WTC11 (cell line): ENCODE results near the gene PRR5. TPM values are rescaled to one million over a fixed set of nuclear protein-coding genes. Genes with fewer than 3 reads are reported as not detected.

Experiments used
- ATAC-seq: fragments of 200-7000 bp; cut with Tn5 transposase; 2 replicates; pipeline ENCODE4 v1.10.0; 2021; ENCODE audit warnings: mild to moderate bottlenecking, moderate library complexity
- CTCF ChIA-PET: fragments of 300-600 bp; sonication (Branson Sonifier 250); formaldehyde crosslinking; loops from one replicate; lab custom pipeline; 2021; ENCODE audit warnings: antibody characterized with exemption; lab: Charles Lee
- POLR2A ChIA-PET: fragments of 350-600 bp; sonication (Branson Sonifier 250); formaldehyde crosslinking; loops from one replicate; lab custom pipeline; 2021; ENCODE audit warnings: antibody characterized with exemption; lab: Charles Lee
- DNase-seq: peaks from one replicate; pipeline ENCODE4 v3.0.0; 2021; ENCODE audit warnings: low spot score
- H3K27ac Mint-ChIP-seq: 2 replicates; pipeline ENCODE4 v1.8.0; 2021; ENCODE audit warnings: mixed read lengths
- H3K27me3 Mint-ChIP-seq: 2 replicates; pipeline ENCODE4 v1.8.0; 2021; ENCODE audit warnings: low read depth, mild to moderate bottlenecking, moderate library complexity, mixed read lengths
- H3K36me3 Mint-ChIP-seq: 2 replicates; pipeline ENCODE4 v1.8.0; 2021; ENCODE audit warnings: mixed read lengths
- H3K4me1 Mint-ChIP-seq: 2 replicates; pipeline ENCODE4 v1.8.0; 2022; ENCODE audit warnings: mixed read lengths
- H3K4me3 Mint-ChIP-seq: 2 replicates; pipeline ENCODE4 v1.8.0; 2021; ENCODE audit warnings: mild to moderate bottlenecking, moderate library complexity, mixed read lengths
- H3K9me3 Mint-ChIP-seq: 2 replicates; pipeline ENCODE4 v1.8.0; 2021; ENCODE audit warnings: mixed read lengths
- ATF1 ChIP-seq: sonication (generic); formaldehyde crosslinking; IDR thresholded peaks from 2 replicates; pipeline ENCODE4 v1.8.1; 2023; ENCODE audit warnings: mild to moderate bottlenecking, moderate library complexity, missing genetic modification reagents
- ATF3 ChIP-seq: sonication (generic); formaldehyde crosslinking; conservative IDR thresholded peaks from 2 replicates; pipeline ENCODE4 v1.8.1; 2022; ENCODE audit warnings: mild to moderate bottlenecking, missing genetic modification reagents
- CBFB ChIP-seq: sonication (generic); formaldehyde crosslinking; IDR thresholded peaks from 2 replicates; pipeline ENCODE4 v1.8.1; 2022; ENCODE audit warnings: mild to moderate bottlenecking, low read depth, missing genetic modification reagents
- CTCF ChIP-seq: fragments of 200-600 bp; IDR thresholded peaks from 2 replicates; pipeline ENCODE4 v1.8.0; 2022; ENCODE audit warnings: antibody characterized with exemption
- E2F1 ChIP-seq: sonication (generic); formaldehyde crosslinking; IDR thresholded peaks from 2 replicates; pipeline ENCODE4 v1.8.0; 2022; ENCODE audit warnings: mild to moderate bottlenecking, missing genetic modification reagents
- E2F5 ChIP-seq: sonication (generic); formaldehyde crosslinking; IDR thresholded peaks from 2 replicates; pipeline ENCODE4 v1.8.1; 2022; ENCODE audit warnings: mild to moderate bottlenecking, moderate library complexity, missing genetic modification reagents
- EMX1 ChIP-seq: fragments of 250-450 bp; sonication (Bioruptor Pico); IDR thresholded peaks from 2 replicates; pipeline ENCODE4 v1.8.0; 2021; ENCODE audit warnings: mild to moderate bottlenecking
- ETV6 ChIP-seq: sonication (generic); formaldehyde crosslinking; IDR thresholded peaks from 2 replicates; pipeline ENCODE4 v1.8.1; 2022; ENCODE audit warnings: mild to moderate bottlenecking, missing genetic modification reagents
- GTF2I ChIP-seq: fragments of 250-450 bp; sonication (Bioruptor Pico); conservative IDR thresholded peaks from 2 replicates; pipeline ENCODE4 v1.4.0; 2021; ENCODE audit warnings: mild to moderate bottlenecking
- IRF2 ChIP-seq: sonication (generic); formaldehyde crosslinking; IDR thresholded peaks from 2 replicates; pipeline ENCODE4 v1.8.0; 2022; ENCODE audit warnings: low read depth, missing genetic modification reagents, borderline replicate concordance
- JAZF1 ChIP-seq: fragments of 250-450 bp; sonication (Bioruptor Pico); IDR thresholded peaks from 2 replicates; pipeline ENCODE4 v1.9.0; 2021; ENCODE audit warnings: moderate library complexity, mild to moderate bottlenecking, inconsistent platforms
- NFE2L1 ChIP-seq: sonication (generic); formaldehyde crosslinking; IDR thresholded peaks from 2 replicates; pipeline ENCODE4 v1.8.1; 2023; ENCODE audit warnings: missing genetic modification reagents
- NFYB ChIP-seq: sonication (generic); formaldehyde crosslinking; conservative IDR thresholded peaks from 2 replicates; pipeline ENCODE4 v1.8.0; 2022; ENCODE audit warnings: low read depth, missing genetic modification reagents
- OVOL2 ChIP-seq: fragments of 250-450 bp; sonication (Bioruptor Pico); IDR thresholded peaks from 2 replicates; pipeline ENCODE4 v1.9.0; 2021; ENCODE audit warnings: mild to moderate bottlenecking, borderline replicate concordance
- SMAD3 ChIP-seq: sonication (generic); formaldehyde crosslinking; IDR thresholded peaks from 2 replicates; pipeline ENCODE4 v1.8.0; 2022; ENCODE audit warnings: missing genetic modification reagents, mild to moderate bottlenecking, borderline replicate concordance
- SOX15 ChIP-seq: fragments of 250-450 bp; sonication (Bioruptor Pico); IDR thresholded peaks from 2 replicates; pipeline ENCODE4 v1.9.0; 2021; ENCODE audit warnings: mild to moderate bottlenecking
- USF1 ChIP-seq: sonication (generic); formaldehyde crosslinking; IDR thresholded peaks from 2 replicates; pipeline ENCODE4 v1.8.0; 2022; ENCODE audit warnings: mild to moderate bottlenecking, missing genetic modification reagents
- USF2 ChIP-seq: sonication (generic); formaldehyde crosslinking; IDR thresholded peaks from 2 replicates; pipeline ENCODE4 v1.8.1; 2023; ENCODE audit warnings: mild to moderate bottlenecking, missing genetic modification reagents, moderate library complexity
- ZNF232 ChIP-seq: sonication (generic); formaldehyde crosslinking; IDR thresholded peaks from 2 replicates; pipeline ENCODE4 v1.8.0; 2022; ENCODE audit warnings: mild to moderate bottlenecking, missing genetic modification reagents
- ZNF281 ChIP-seq: sonication (generic); formaldehyde crosslinking; IDR thresholded peaks from 2 replicates; pipeline ENCODE4 v1.8.0; 2023; ENCODE audit warnings: mild to moderate bottlenecking, missing genetic modification reagents
- total RNA-seq: library from RNA; stranded (reverse); gene quantifications from 3 replicates; pipeline ENCODE4 v1.2.3, GENCODE V29; 2021

PRR5 gene
- total RNA-seq, 1 experiment from 2014 or later, result 15.6 TPM

GRCh38 chr22:44669561-44669976 lies 32.4 kb upstream of the PRR5 start (continued):
- TF ChIP-seq CTCF (peak; percentile 48; the same call in 1 of the 2 replicates), SOX15 (CRISPR knock-in tag) (no peak)

- no peak for DNase-seq
- H3K4me3 Mint-ChIP-seq, result no peak overlapping the region
- H3K9me3 Mint-ChIP-seq, result no peaks in the 10 kb centered on the region
- no peaks in the 10 kb centered on the region for H3K36me3 Mint-ChIP-seq
- peaks cover 5% of the 10 kb centered on the region; the same call in 1 of the 2 replicates for H3K4me1 Mint-ChIP-seq
- ChIA-PET CTCF (interaction anchor here (0.6 to 6.1 kb wide), 25 partner anchors 9 to 677 kb away, joined by 3 to 57 read pairs (median 3); no protein-coding TSS in a partner anchor), POLR2A (no interaction called here)
- no peak for TF ChIP-seq IRF2 (CRISPR knock-in tag)
- TF ChIP-seq GTF2I, result no peak
- no peak for TF ChIP-seq ZNF281
- no peak for TF ChIP-seq JAZF1
- TF ChIP-seq E2F5 (CRISPR knock-in tag), result no peak
- no peak for TF ChIP-seq ATF1 (CRISPR knock-in tag)
- TF ChIP-seq NFE2L1 (CRISPR knock-in tag), result no peak
- TF ChIP-seq USF1 (CRISPR knock-in tag), result no peak
- no peak for TF ChIP-seq USF2 (CRISPR knock-in tag)
- TF ChIP-seq OVOL2 (CRISPR knock-in tag), result no peak
- TF ChIP-seq EMX1 (CRISPR knock-in tag), result no peak
- no peak for TF ChIP-seq CBFB
- TF ChIP-seq ETV6 (CRISPR knock-in tag), result no peak
- TF ChIP-seq E2F1 (CRISPR knock-in tag), result no peak
- no peak for TF ChIP-seq SMAD3 (CRISPR knock-in tag)
- no peak for TF ChIP-seq ZNF232
- TF ChIP-seq NFYB (CRISPR knock-in tag), result no peak
- TF ChIP-seq ATF3 (CRISPR knock-in tag), result no peak
- H3K27ac Mint-ChIP-seq, result no peak overlapping the region
- peaks cover 36% of the 10 kb centered on the region for H3K27me3 Mint-ChIP-seq
- no peak for ATAC-seq
Observed at GRCh38 chr22:44670220-44670988, 31.6 kb upstream of the PRR5 start.
